Endothelial cell (in vitro differentiated cells): ENCODE results near the gene HOXC4. TPM values are rescaled to one million over a fixed set of nuclear protein-coding genes. Genes with fewer than 3 reads are reported as not detected.
"Not testable (repeated sequence)": the region's sequence is repeated elsewhere in the genome, so short reads cannot be mapped to it uniquely, and the experiment has no call there.

Experiments
- DNase-seq: peaks from one replicate; pipeline ENCODE4 v3.0.0; 2021; ENCODE audit warnings: low spot score
- H3K27ac Mint-ChIP-seq: one replicate; pipeline ENCODE4 v1.8.0; 2021; ENCODE audit warnings: mixed read lengths, inconsistent platforms; ENCODE audit not compliant: unreplicated experiment
- H3K27me3 Mint-ChIP-seq: one replicate; pipeline ENCODE4 v1.8.0; 2021; ENCODE audit warnings: mild to moderate bottlenecking, moderate library complexity, mixed read lengths, inconsistent platforms; ENCODE audit not compliant: unreplicated experiment
- H3K36me3 Mint-ChIP-seq: one replicate; pipeline ENCODE4 v1.8.0; 2021; ENCODE audit warnings: mild to moderate bottlenecking, low read depth, mixed read lengths, inconsistent platforms; ENCODE audit not compliant: unreplicated experiment
- H3K4me1 Mint-ChIP-seq: one replicate; pipeline ENCODE4 v1.8.0; 2021; ENCODE audit warnings: mild to moderate bottlenecking, mixed read lengths, inconsistent platforms; ENCODE audit not compliant: unreplicated experiment
- H3K4me3 Mint-ChIP-seq: one replicate; pipeline ENCODE4 v1.8.0; 2021; ENCODE audit warnings: mild to moderate bottlenecking, mixed read lengths, inconsistent platforms; ENCODE audit not compliant: unreplicated experiment
- H3K9me3 Mint-ChIP-seq: one replicate; pipeline ENCODE4 v1.8.0; 2021; ENCODE audit warnings: mixed read lengths, inconsistent platforms; ENCODE audit not compliant: unreplicated experiment
- CTCF ChIP-seq: fragments of 200-600 bp; sonication (generic); IDR thresholded peaks from one replicate; pipeline ENCODE4 v1.5.0; 2021; ENCODE audit warnings: antibody characterized with exemption; ENCODE audit not compliant: unreplicated experiment
- total RNA-seq: library from RNA; stranded (reverse); fragmentation: NEBNext Ultra II Directional; extraction: Animal tissue kit (Norgen Biotek cat#: 25700); gene quantifications from one replicate; pipeline ENCODE4 v1.2.1, GENCODE V29; 2021; ENCODE audit not compliant: unreplicated experiment

The HOXC4 gene
- total RNA-seq, 1 donor from 2014 or later: not detected

- peaks cover 17% of the 10 kb centered on the region for H3K4me1 Mint-ChIP-seq
- DNase-seq, H3K36me3 Mint-ChIP-seq, H3K4me3 Mint-ChIP-seq, H3K27ac Mint-ChIP-seq, H3K9me3 Mint-ChIP-seq: not testable (repeated sequence)
- peaks cover 42% of the 10 kb centered on the region for H3K27me3 Mint-ChIP-seq
Measured at GRCh38 chr12:54080008-54080924, 26.6 kb downstream of the HOXC4 start.

- peaks cover 46% of the 10 kb centered on the region for H3K27me3 Mint-ChIP-seq
- H3K9me3 Mint-ChIP-seq, H3K36me3 Mint-ChIP-seq, H3K4me3 Mint-ChIP-seq, DNase-seq, H3K27ac Mint-ChIP-seq: not testable (repeated sequence)
- H3K4me1 Mint-ChIP-seq: peaks cover 17% of the 10 kb centered on the region
Measured at GRCh38 chr12:54081053-54081514, 27.4 kb downstream of the HOXC4 start.

GRCh38 chr12:54081581-54082396 is 28.2 kb downstream of the HOXC4 start:
- H3K4me3 Mint-ChIP-seq, DNase-seq, H3K9me3 Mint-ChIP-seq, H3K27ac Mint-ChIP-seq, H3K36me3 Mint-ChIP-seq: not testable (repeated sequence)
- Mint-ChIP-seq H3K4me1 (peaks cover 17% of the 10 kb centered on the region), H3K27me3 (peaks cover 48% of the 10 kb centered on the region)

GRCh38 chr12:54082397-54082892 is 28.8 kb downstream of the HOXC4 start:
- H3K27me3 Mint-ChIP-seq: peaks cover 44% of the 10 kb centered on the region
- H3K27ac Mint-ChIP-seq: no peak overlapping the region
- no peak for DNase-seq
- no peak for TF ChIP-seq CTCF
- H3K9me3 Mint-ChIP-seq: no peaks in the 10 kb centered on the region
- H3K36me3 Mint-ChIP-seq: no peaks in the 10 kb centered on the region
- H3K4me3 Mint-ChIP-seq: no peak overlapping the region
- peaks cover 17% of the 10 kb centered on the region for H3K4me1 Mint-ChIP-seq

GRCh38 chr12:54088011-54088410 is 34.4 kb downstream of the HOXC4 start:
- H3K27ac Mint-ChIP-seq, H3K36me3 Mint-ChIP-seq, DNase-seq, H3K4me1 Mint-ChIP-seq, H3K9me3 Mint-ChIP-seq, H3K4me3 Mint-ChIP-seq: not testable (repeated sequence)
- H3K27me3 Mint-ChIP-seq: peaks cover 49% of the 10 kb centered on the region

- DNase-seq, H3K4me3 Mint-ChIP-seq, H3K4me1 Mint-ChIP-seq, H3K27ac Mint-ChIP-seq, H3K9me3 Mint-ChIP-seq, H3K36me3 Mint-ChIP-seq: not testable (repeated sequence)
- H3K27me3 Mint-ChIP-seq: peaks cover 45% of the 10 kb centered on the region
Measured at GRCh38 chr12:54089465-54089864, 35.8 kb downstream of the HOXC4 start.

GRCh38 chr12:54090312-54090711 is 36.7 kb downstream of the HOXC4 start:
- H3K4me3 Mint-ChIP-seq, DNase-seq: not testable (repeated sequence)

GRCh38 chr12:54092943-54093342 is 39.3 kb downstream of the HOXC4 start:
- H3K4me3 Mint-ChIP-seq, DNase-seq, H3K27ac Mint-ChIP-seq, H3K36me3 Mint-ChIP-seq, H3K9me3 Mint-ChIP-seq, H3K4me1 Mint-ChIP-seq: not testable (repeated sequence)
- peaks cover 32% of the 10 kb centered on the region for H3K27me3 Mint-ChIP-seq

More at GRCh38 chr12:54090312-54090711, 36.7 kb downstream of the HOXC4 start:
- not testable (repeated sequence) for H3K36me3 Mint-ChIP-seq, H3K9me3 Mint-ChIP-seq, H3K4me1 Mint-ChIP-seq, H3K27ac Mint-ChIP-seq
- H3K27me3 Mint-ChIP-seq: peaks cover 44% of the 10 kb centered on the region

- not testable (repeated sequence) for H3K9me3 Mint-ChIP-seq, H3K27ac Mint-ChIP-seq, H3K36me3 Mint-ChIP-seq, H3K4me1 Mint-ChIP-seq, DNase-seq, H3K4me3 Mint-ChIP-seq
- H3K27me3 Mint-ChIP-seq: peaks cover 17% of the 10 kb centered on the region
Measured at GRCh38 chr12:54095928-54096327, 42.3 kb downstream of the HOXC4 start.

- DNase-seq, H3K27ac Mint-ChIP-seq, H3K27me3 Mint-ChIP-seq, H3K4me1 Mint-ChIP-seq, H3K9me3 Mint-ChIP-seq, H3K36me3 Mint-ChIP-seq, H3K4me3 Mint-ChIP-seq: not testable (repeated sequence)
Measured at GRCh38 chr12:54098644-54099043, 45.0 kb downstream of the HOXC4 start.
